EL (cell line): ENCODE measurements around the gene GLRA2.

Source experiments
- DNase-seq: peaks from one replicate; pipeline ENCODE4 v3.0.0-alpha.2; 2016

Gene GLRA2

GRCh38 chrX:14529290-14529989 lies at the start of gene GLRA2:
TSS of gene GLRA2 (plus strand) at chrX:14529536. CDS start at chrX:14530058, 522 bp downstream.
- peak; percentile 13 for DNase-seq

DNA sequence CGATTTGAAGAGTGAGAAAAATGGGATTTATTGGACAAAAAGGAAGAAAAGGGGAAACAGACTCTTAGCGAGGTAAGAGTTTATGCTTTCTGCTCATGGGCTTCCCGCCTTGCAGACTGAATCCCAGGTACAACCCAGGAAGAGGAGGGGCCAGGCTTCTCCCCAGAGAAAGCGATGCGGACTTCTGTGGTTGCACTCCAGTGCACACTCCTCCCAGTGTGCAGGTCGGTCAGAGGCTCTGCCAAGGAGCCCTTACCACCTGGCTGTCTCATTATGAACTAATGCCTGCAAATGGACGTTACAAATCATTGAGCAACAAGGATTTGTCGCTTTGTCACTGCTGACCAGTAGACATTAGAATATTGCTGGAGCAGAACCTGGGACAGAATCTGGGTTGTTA lies 39.9 kb upstream of the GLRA2 start:
- no peak for DNase-seq

GRCh38 chrX:14491689-14492088 lies 37.6 kb upstream of the GLRA2 start:
- no peak for DNase-seq

GRCh38 chrX:14496674-14497073 lies 32.7 kb upstream of the GLRA2 start:
- DNase-seq: no peak

- peak; percentile 9 for DNase-seq
Measured at GRCh38 chrX:14497184-14497666, 32.1 kb upstream of the GLRA2 start.

GRCh38 chrX:14501327-14501726 lies 28.0 kb upstream of the GLRA2 start:
- no peak for DNase-seq

DNA sequence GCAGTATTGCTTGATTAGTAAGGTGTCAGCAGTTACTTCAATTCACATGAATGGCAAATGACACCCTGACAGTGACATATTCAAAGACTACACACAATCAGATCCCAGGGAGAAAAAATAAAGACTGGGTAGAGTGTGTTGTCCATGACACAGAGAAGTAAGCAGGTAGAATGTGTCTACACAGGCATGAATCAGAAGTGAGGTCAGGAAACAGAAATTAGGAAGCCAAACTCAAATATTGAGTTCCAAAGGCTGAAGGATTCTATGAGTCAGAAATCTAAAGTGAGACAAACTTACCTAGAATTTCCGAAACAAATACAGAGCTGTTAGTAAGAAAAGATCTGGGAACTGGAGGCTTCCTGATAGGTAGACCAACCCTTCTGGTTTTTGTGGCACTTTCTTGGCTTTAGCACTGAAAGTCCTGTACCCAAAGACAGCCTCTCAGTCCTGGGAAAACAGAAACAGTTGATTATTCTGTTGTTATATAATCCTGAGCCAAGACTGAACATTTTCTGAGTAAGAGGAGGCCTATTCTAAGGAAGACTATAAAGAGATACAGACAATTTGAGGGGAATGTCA lies 24.3 kb upstream of the GLRA2 start:
- DNase-seq: no peak

GRCh38 chrX:14505648-14506047 lies 23.7 kb upstream of the GLRA2 start:
- no peak for DNase-seq

- no peak for DNase-seq
Measured at GRCh38 chrX:14506866-14507265, 22.5 kb upstream of the GLRA2 start.

GRCh38 chrX:14508025-14508690 lies 21.2 kb upstream of the GLRA2 start:
- no peak for DNase-seq

DNA sequence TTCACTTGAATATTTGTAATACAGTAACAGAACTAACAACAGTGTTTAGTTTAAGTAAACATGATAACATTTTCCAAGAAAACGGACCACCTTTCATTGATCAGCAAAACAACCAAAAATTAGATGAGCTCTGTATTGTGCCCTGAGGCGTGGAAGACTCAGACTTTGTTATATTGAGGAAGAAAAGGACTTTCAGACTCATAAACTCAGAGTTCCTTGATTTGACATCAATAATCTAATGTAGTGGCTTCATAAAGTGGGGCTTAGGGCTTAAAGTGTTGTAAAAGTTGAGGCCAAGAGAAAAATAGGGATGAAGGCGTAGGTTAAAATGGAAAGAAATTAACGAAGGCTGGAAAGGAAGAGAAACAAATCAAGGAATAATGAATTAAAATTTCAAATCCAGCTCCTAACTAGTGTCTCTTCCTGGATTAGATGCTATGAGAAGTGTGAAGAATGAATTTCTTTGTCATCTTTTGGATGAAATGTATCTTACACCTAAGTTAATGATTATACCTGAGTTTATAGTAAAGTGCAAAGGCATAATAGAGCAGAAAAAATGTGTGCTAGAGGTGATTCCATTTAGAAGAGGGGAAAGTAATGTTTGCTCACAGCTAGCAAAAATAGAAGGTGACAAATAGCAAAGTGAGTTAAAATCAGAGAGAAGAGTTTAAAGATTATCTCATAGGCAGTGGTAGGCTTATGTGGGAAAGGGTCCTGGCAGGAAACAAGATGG lies 19.8 kb upstream of the GLRA2 start:
- no peak for DNase-seq

- peak; percentile 29 for DNase-seq
Measured at GRCh38 chrX:14528629-14529289, 577 bp upstream of the GLRA2 start.

- DNase-seq: no peak
Measured at GRCh38 chrX:14533867-14534266, 4.5 kb downstream of the GLRA2 start.

GRCh38 chrX:14546190-14546589 lies 16.9 kb downstream of the GLRA2 start:
- DNase-seq: no peak

- DNase-seq: no peak
Measured at GRCh38 chrX:14554131-14554715, 24.9 kb downstream of the GLRA2 start.

GRCh38 chrX:14564058-14564457 lies 34.7 kb downstream of the GLRA2 start:
- DNase-seq: no peak

GRCh38 chrX:14573161-14573560 lies 43.8 kb downstream of the GLRA2 start:
- no peak for DNase-seq

GRCh38 chrX:14581081-14581480 lies 51.7 kb downstream of the GLRA2 start:
- no peak for DNase-seq

- DNase-seq: no peak
Measured at GRCh38 chrX:14584548-14584947, 55.2 kb downstream of the GLRA2 start.

DNA sequence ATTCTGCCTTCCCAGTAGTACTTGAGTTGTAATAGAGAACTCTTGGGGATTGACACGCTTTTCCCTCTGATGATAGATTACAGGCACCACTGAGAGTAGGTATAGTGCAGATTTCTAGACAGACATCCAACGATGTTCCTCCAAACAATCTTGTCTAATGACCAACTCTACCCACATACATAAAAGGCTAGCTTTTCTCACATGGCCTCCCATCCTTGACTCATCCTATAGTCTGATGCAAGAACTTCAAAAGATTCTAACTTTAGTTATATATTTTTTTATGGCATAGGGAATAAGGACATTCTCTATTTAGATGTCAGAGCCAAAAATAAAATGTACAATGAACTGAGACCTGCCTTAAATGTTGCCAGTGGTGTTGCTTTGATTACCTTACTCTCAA lies 60.9 kb downstream of the GLRA2 start:
- no peak for DNase-seq

GRCh38 chrX:14590693-14591424 lies 61.5 kb downstream of the GLRA2 start:
- no peak for DNase-seq

- peak; percentile 25 for DNase-seq
Measured at GRCh38 chrX:14591976-14592375, 62.6 kb downstream of the GLRA2 start.
